GM18511 (cell line): ENCODE measurements around the gene MND1.

Experiments used
- ATAC-seq: cut with Tn5 transposase; IDR thresholded peaks from one replicate; pipeline ENCODE4 v1.9.1; 2021; ENCODE audit warnings: mild to moderate bottlenecking, moderate library complexity; ENCODE audit not compliant: unreplicated experiment

MND1 gene

GRCh38 chr4:153344131-153345011, at the start of gene MND1:
Gene MND1, plus strand, starts transcription at chr4:153344688. Its CDS starts 50 bp downstream, at chr4:153344738.
- ATAC-seq: peak; percentile 81

GRCh38 chr4:153295131-153295755, 49.2 kb upstream of the MND1 start:
- ATAC-seq: no peak

GRCh38 chr4:153296040-153296823, 48.3 kb upstream of the MND1 start:
- no peak for ATAC-seq

GRCh38 chr4:153297116-153297515, 47.4 kb upstream of the MND1 start:
- ATAC-seq: no peak

- no peak for ATAC-seq
Observed at GRCh38 chr4:153310793-153311192, 33.7 kb upstream of the MND1 start.

- ATAC-seq: no peak
Observed at GRCh38 chr4:153314915-153315314, 29.6 kb upstream of the MND1 start.

GRCh38 chr4:153318696-153319320, 25.7 kb upstream of the MND1 start:
- peak; percentile 75 for ATAC-seq

GRCh38 chr4:153322791-153323190, 21.7 kb upstream of the MND1 start:
- ATAC-seq: no peak

- no peak for ATAC-seq
Observed at GRCh38 chr4:153324046-153324445, 20.4 kb upstream of the MND1 start.

- no peak for ATAC-seq
Observed at GRCh38 chr4:153325558-153325957, 18.9 kb upstream of the MND1 start.

GRCh38 chr4:153326513-153326912, 18.0 kb upstream of the MND1 start:
- ATAC-seq: no peak

- peak; percentile 54 for ATAC-seq
Observed at GRCh38 chr4:153327247-153327646, 17.2 kb upstream of the MND1 start.

- ATAC-seq: no peak
Observed at GRCh38 chr4:153332936-153333335, 11.6 kb upstream of the MND1 start.

GRCh38 chr4:153333874-153334273, 10.6 kb upstream of the MND1 start:
- no peak for ATAC-seq

GRCh38 chr4:153335665-153336064, 8.8 kb upstream of the MND1 start:
- ATAC-seq: no peak

- ATAC-seq: no peak
Observed at GRCh38 chr4:153337686-153338085, 6.8 kb upstream of the MND1 start.

- ATAC-seq: no peak
Observed at GRCh38 chr4:153341575-153342090, 2.9 kb upstream of the MND1 start.

- ATAC-seq: no peak
Observed at GRCh38 chr4:153342751-153343552, 1.5 kb upstream of the MND1 start.

GRCh38 chr4:153345012-153345981, 809 bp downstream of the MND1 start:
- peak; percentile 52 for ATAC-seq
